Upper lobe of right lung (tissue), 1 donor: ENCODE data around the gene SPC24. TPM values are rescaled to one million over a fixed set of nuclear protein-coding genes. Genes with fewer than 3 reads are reported as not detected.
A peak's percentile ranks its signal among the peaks of the same experiment; 100 is the strongest.
"Not testable (repeated sequence)": the region's sequence is repeated elsewhere in the genome, so short reads cannot be mapped to it uniquely, and the experiment has no call there.

Experiments used
- ATAC-seq: fragments of 200-7000 bp; cut with Tn5 transposase; one replicate; pipeline ENCODE4 v1.9.1; 2020; ENCODE audit warnings: mild to moderate bottlenecking, moderate library complexity
- DNase-seq: peaks from one replicate; pipeline ENCODE4 v3.0.0-alpha.2; 2020
- H3K27ac ChIP-seq: fragments of 200-600 bp; one replicate; pipeline ENCODE4 v1.8.0; 2022
- H3K27me3 ChIP-seq: fragments of 200-600 bp; one replicate; pipeline ENCODE4 v1.8.0; 2022; ENCODE audit warnings: mild to moderate bottlenecking
- H3K36me3 ChIP-seq: fragments of 200-600 bp; one replicate; pipeline ENCODE4 v1.8.0; 2022
- H3K4me1 ChIP-seq: fragments of 200-600 bp; one replicate; pipeline ENCODE4 v1.8.0; 2022
- H3K4me3 ChIP-seq: fragments of 200-600 bp; one replicate; pipeline ENCODE4 v1.8.0; 2022; ENCODE audit warnings: mild to moderate bottlenecking
- H3K9me3 ChIP-seq: fragments of 200-600 bp; one replicate; pipeline ENCODE4 v1.8.0; 2022
- intact Hi-C: fragments of 100-400 bp; cut with DNase I; formaldehyde crosslinking; loops from one replicate; pipeline ENCODE4 v1.11.0; 2022
- total RNA-seq: library from RNA; stranded (reverse); fragmentation: NEBNext Ultra II Directional; extraction: Animal tissue kit (Norgen Biotek cat#: 25700); gene quantifications from one replicate; pipeline ENCODE4 v1.2.1, GENCODE V29; 2021
- TF ChIP-seq, protein P1 (sequence below): fragments of 200-600 bp; IDR thresholded peaks from one replicate; pipeline ENCODE4 v1.8.0; 2022; ENCODE audit warnings: antibody characterized with exemption
- donor health status: DM: no; HTN: yes; CAD: no; lungs with severe emphysema.

The SPC24 gene
- total RNA-seq, 1 donor from 2014 or later = 1.1 TPM

DNA sequence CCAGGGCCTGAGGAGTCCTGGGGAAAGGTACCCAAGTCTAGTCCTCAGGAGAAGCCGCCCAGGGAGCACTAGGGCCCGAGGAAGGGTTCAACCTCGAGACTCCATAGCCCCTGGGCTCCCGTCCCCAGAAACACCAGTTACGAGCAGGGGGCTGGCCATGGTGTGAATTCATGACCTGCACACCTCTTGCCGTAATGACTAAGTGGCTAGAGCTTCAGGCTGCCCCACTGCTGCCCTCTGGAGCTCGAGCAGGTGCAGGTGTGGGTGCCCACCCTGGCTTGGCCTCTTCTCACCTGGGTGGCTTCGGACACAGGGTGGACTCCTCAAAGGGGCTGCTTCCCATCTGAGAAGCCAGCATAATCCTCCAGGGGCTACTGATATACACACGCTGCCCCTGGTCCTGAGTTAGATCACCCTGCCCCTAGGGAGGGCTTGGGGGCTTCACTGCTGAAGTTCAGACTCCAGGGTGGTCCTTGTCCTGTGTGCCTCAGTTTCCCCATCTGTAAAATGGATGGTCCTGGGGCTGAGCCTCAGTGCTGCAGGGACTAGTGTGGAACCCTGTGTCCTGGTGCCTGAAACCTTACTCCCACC, 13.6 kb downstream of the SPC24 start:
- DNase-seq (peak; percentile 70), ATAC-seq (no peak)
- Histone ChIP-seq H3K4me1 (peaks cover 54% of the 10 kb centered on the region), H3K27me3 (no peaks in the 10 kb centered on the region), H3K9me3 (no peaks in the 10 kb centered on the region), H3K36me3 (no peaks in the 10 kb centered on the region), H3K4me3 (no peak overlapping the region), H3K27ac (peak overlapping the region; percentile 98)
- intact Hi-C loops = no loop called here
- TF ChIP-seq, protein P1, sequence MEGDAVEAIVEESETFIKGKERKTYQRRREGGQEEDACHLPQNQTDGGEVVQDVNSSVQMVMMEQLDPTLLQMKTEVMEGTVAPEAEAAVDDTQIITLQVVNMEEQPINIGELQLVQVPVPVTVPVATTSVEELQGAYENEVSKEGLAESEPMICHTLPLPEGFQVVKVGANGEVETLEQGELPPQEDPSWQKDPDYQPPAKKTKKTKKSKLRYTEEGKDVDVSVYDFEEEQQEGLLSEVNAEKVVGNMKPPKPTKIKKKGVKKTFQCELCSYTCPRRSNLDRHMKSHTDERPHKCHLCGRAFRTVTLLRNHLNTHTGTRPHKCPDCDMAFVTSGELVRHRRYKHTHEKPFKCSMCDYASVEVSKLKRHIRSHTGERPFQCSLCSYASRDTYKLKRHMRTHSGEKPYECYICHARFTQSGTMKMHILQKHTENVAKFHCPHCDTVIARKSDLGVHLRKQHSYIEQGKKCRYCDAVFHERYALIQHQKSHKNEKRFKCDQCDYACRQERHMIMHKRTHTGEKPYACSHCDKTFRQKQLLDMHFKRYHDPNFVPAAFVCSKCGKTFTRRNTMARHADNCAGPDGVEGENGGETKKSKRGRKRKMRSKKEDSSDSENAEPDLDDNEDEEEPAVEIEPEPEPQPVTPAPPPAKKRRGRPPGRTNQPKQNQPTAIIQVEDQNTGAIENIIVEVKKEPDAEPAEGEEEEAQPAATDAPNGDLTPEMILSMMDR = peak; percentile 19

DNA sequence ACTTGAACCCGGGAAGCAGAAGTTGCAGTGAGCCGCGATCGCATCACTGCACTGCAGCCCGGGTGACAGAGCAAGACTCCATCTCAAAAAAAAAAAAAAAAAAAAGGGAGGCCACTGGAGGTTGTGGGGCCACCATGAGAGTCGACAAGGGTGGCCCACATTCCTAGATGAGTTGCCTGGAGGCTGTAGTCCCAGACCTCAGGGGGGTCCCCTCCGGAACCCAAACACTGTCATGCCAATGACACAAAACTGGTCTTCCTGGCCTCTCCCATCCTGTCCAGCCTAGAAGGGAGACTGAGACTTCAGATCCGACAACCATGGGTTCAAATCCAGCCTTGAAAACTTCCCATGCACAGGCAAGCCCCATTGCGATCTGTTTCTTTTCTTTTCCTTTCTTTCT, 14.7 kb downstream of the SPC24 start:
- H3K36me3 ChIP-seq = no peaks in the 10 kb centered on the region
- DNase-seq = no peak
- ATAC-seq = no peak
- H3K4me3 ChIP-seq = no peak overlapping the region
- no peaks in the 10 kb centered on the region for H3K9me3 ChIP-seq
- no peaks in the 10 kb centered on the region for H3K27me3 ChIP-seq
- intact Hi-C loops = no loop called here
- H3K27ac ChIP-seq = no peak overlapping the region
- H3K4me1 ChIP-seq = peaks cover 54% of the 10 kb centered on the region
- TF ChIP-seq, protein P1 = no peak

DNA sequence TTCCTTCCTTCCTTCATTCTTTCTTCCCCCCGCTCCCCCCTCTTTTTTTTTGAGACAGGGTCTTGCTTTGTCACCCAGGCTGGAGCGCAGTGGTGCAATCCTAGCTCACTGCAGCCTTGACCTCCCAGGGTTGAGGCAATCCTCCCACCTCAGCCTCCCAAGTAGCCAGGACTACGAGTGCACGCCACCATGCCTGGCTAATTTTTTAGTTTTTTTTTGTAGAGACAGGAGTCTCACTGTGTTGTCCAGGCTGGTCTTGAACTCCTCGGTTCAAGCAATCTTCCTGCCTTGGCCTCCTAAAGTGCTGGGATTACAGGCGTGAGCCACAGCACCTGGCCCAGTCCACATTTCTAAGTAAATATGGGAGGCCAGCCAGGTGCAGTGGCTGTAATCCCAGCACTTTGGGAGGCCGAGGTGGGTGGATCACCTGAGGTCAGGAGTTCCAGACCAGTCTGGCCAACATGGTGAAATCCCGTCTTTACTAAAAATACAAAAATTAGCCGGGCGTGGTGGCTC, 15.5 kb downstream of the SPC24 start:
- peaks cover 54% of the 10 kb centered on the region for H3K4me1 ChIP-seq
- H3K4me3 ChIP-seq, H3K9me3 ChIP-seq, DNase-seq, H3K36me3 ChIP-seq, intact Hi-C loops, H3K27me3 ChIP-seq, ATAC-seq: not testable (repeated sequence)
- H3K27ac ChIP-seq = peak overlapping the region; percentile 84

DNA sequence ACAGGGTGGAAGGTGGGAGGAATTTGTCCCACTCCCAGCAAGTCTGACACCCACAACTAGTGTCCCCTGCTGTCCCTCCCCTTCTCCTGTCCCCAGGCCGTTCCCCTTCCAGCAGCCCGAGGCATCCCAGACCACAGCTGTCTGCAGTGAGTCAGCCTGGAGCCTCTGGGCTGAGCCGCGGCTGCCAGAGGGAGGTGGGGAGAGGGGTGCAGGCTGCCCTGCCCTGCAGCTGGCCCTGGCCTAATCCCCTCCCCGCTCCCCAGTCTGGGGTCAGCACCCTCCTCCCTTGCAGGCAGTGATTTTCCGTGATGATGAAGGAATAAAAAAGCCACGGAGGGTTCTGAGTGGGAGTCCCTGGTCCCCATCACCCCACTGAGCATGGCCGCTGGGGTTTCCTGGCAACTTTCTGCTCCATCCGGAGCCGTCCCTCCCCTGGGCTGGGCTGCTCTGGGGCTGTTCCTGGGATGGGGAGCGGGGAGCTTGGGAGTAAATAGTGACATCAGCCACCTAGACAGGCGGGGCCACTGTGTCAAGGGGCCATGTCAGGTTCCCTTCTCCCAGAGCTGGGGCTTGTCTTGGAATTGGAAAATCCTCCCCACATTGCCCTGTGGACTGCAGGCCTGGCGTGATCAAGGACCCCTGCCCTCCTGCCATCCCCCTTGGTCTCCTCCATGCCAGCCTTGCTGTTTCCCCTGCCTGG, 16.8 kb downstream of the SPC24 start:
- DNase-seq (peak; percentile 72), ATAC-seq (peak; percentile 24)
- H3K27ac ChIP-seq = peak overlapping the region; percentile 84
- intact Hi-C loops = no loop called here
- no peaks in the 10 kb centered on the region for H3K27me3 ChIP-seq
- TF ChIP-seq, protein P1 = no peak
- H3K4me1 ChIP-seq = peaks cover 48% of the 10 kb centered on the region
- H3K4me3 ChIP-seq = peak overlapping the region; percentile 32
- H3K9me3 ChIP-seq = no peaks in the 10 kb centered on the region
- H3K36me3 ChIP-seq = no peaks in the 10 kb centered on the region

DNA sequence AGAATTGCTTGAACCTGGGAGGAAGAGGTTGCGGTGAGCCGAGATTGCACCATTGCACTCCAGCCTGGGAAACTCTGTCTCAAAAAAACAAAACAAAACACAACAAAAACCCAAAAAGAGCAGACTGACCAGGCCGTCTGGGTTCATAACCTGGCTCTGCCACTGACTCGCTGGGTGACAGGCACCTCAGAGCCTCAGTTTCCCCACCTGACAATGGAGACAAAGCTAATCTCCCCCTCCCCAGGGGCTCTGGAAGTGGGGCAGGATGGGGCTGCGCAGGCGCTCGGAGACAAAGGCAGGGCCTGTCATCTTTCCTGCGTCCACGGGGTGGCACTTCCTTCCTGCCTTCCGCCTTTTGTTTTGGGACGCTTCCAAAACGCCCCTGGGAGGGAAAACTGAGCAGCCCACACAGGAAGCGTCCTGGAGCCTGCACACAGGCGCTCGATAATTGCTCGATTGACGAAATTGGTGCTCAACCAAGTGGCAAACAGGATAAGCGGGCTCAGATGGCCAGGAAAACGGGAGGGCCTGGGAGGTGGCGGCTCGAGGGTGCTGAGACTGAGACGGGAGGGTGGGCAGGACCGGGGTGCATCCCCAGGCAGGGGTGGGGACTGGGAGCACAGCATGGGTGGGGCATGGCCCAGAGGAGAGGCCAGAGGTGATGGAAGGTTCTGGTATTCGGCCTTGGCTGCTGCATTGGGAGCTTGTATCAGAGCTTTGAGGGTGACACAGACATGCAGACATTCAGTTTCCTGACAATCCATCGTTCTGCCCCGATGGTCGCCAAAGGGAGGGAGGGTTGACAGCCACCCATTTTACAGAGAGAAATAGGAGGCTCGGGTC, 17.8 kb downstream of the SPC24 start:
- peaks cover 38% of the 10 kb centered on the region for H3K4me1 ChIP-seq
- H3K27ac ChIP-seq = peak overlapping the region; percentile 84
- H3K4me3 ChIP-seq = peak overlapping the region; percentile 32
- DNase-seq = peak; percentile 84
- no peaks in the 10 kb centered on the region for H3K9me3 ChIP-seq
- peaks cover 9% of the 10 kb centered on the region for H3K36me3 ChIP-seq
- intact Hi-C loops = no loop called here
- H3K27me3 ChIP-seq = no peaks in the 10 kb centered on the region
- TF ChIP-seq, protein P1 = peak; percentile 80
- peak; percentile 57 for ATAC-seq
